HCT116 (cell line): ENCODE data around the gene CUBN. TPM values are rescaled to one million over a fixed set of nuclear protein-coding genes. Genes with fewer than 3 reads are reported as not detected.

ENCODE experiments used
- ATAC-seq: fragments of 200-7000 bp; cut with Tn5 transposase; 2 replicates; pipeline ENCODE4 v1.9.1; 2020; ENCODE audit warnings: mild to moderate bottlenecking, moderate library complexity
- BruUV-seq: library from RNA; stranded (reverse); fragments of 400-500 nt; replicated peaks from 2 replicates; lab custom pipeline; 2021; lab: Mats Ljungman, UMichigan
- CTCF ChIA-PET: fragments of 300-600 bp; sonication (Branson Sonifier 250); formaldehyde crosslinking; loops from one replicate; lab custom pipeline; 2021; ENCODE audit warnings: antibody characterized with exemption; lab: Charles Lee
- POLR2A ChIA-PET: fragments of 300-600, 350-600 bp; sonication (Branson Sonifier 250); formaldehyde crosslinking; loops from one replicate; lab custom pipeline; 2021; ENCODE audit warnings: antibody characterized with exemption; lab: Charles Lee
- RAD21 ChIA-PET, 2 experiments: fragments of 300-600 bp; sonication (Branson Sonifier 250); formaldehyde crosslinking; loops; one replicate each; lab custom pipeline; 2023; ENCODE audit warnings: low total read pairs in 2 of 2; ENCODE audit not compliant: uncharacterized antibody in 2 of 2, unreplicated experiment in 2 of 2, low non-redundant PET in 1 of 2; lab: Charles Lee
- DNase-seq: peaks from one replicate; pipeline ENCODE4 v3.0.0-alpha.2; 2010; ENCODE audit warnings: low read depth, low spot score
- H2AFZ ChIP-seq: fragments of 200-600 bp; shearing (Covaris generic), sonication (generic); 2 replicates; pipeline ENCODE4 v1.6.1; 2017; ENCODE audit warnings: low read depth, mixed run types, mixed read lengths, antibody characterized with exemption, low read length; ENCODE audit not compliant: poor library complexity, severe bottlenecking
- H3K27ac ChIP-seq: 2 replicates; pipeline ENCODE4 v1.5.1; 2012; ENCODE audit warnings: low read depth, low read length
- H3K27me3 ChIP-seq: fragments of 200-600 bp; sonication (generic); 2 replicates; pipeline ENCODE4 v1.6.1; 2016; ENCODE audit warnings: mixed run types, low read length, mixed read lengths; ENCODE audit not compliant: insufficient read depth
- H3K36me3 ChIP-seq, 2 experiments: fragments of 200-500 bp in 1 of 2; fragments of 200-600 bp in 1 of 2; sonication (Bioruptor generic) in 1 of 2; sonication (generic) in 1 of 2; 2 replicates each; pipeline versions ENCODE4 v1.5.1 to v1.6.1; 2014 to 2016; ENCODE audit warnings: low read length in 2 of 2, inconsistent platforms in 1 of 2, mixed read lengths in 1 of 2, mixed run types in 1 of 2; ENCODE audit not compliant: insufficient read depth in 2 of 2, control insufficient read depth in 1 of 2
- H3K4me1 ChIP-seq, 2 experiments: fragments of 200-600 bp in 1 of 2; sonication (generic) in 1 of 2; 2 replicates each; pipeline versions ENCODE4 v1.5.1 to v1.6.1; 2012 to 2017; ENCODE audit warnings: low read length in 2 of 2, inconsistent platforms in 1 of 2, mild to moderate bottlenecking in 1 of 2, mixed read lengths in 1 of 2, mixed run types in 1 of 2, moderate library complexity in 1 of 2; ENCODE audit not compliant: insufficient read depth in 2 of 2, control insufficient read depth in 1 of 2
- H3K4me2 ChIP-seq: fragments of 200-600 bp; sonication (generic); 2 replicates; pipeline ENCODE4 v1.6.1; 2017; ENCODE audit warnings: mixed run types, low read length, mixed read lengths
- H3K4me3 ChIP-seq, 2 experiments: fragments of 200-600 bp in 1 of 2; sonication (generic) in 1 of 2; replicated peaks in 1 of 2; 2 replicates each; pipeline ENCODE4 v1.5.1; 2011 to 2016; ENCODE audit warnings: low read length in 2 of 2, control low read depth in 1 of 2, low read depth in 1 of 2, mild to moderate bottlenecking in 1 of 2, mixed read lengths in 1 of 2, mixed run types in 1 of 2
- H3K79me2 ChIP-seq: fragments of 200-600 bp; sonication (generic); 2 replicates; pipeline ENCODE4 v1.6.1; 2017; ENCODE audit warnings: mild to moderate bottlenecking, mixed run types, low read length, moderate library complexity, mixed read lengths; ENCODE audit not compliant: insufficient read depth
- H3K9ac ChIP-seq: fragments of 200-600 bp; sonication (generic); 2 replicates; pipeline ENCODE4 v1.6.1; 2016; ENCODE audit warnings: low read length, mixed read lengths
- H3K9me2 ChIP-seq: fragments of 200-600 bp; sonication (generic), shearing (Covaris generic); 2 replicates; pipeline ENCODE4 v1.6.1; 2017; ENCODE audit warnings: mixed run types, mild to moderate bottlenecking, moderate library complexity; ENCODE audit not compliant: insufficient read depth
- H3K9me3 ChIP-seq, 2 experiments: fragments of 200-500 bp in 1 of 2; fragments of 200-600 bp in 1 of 2; sonication (Bioruptor generic) in 1 of 2; sonication (generic) in 1 of 2; 2 replicates each; pipeline ENCODE4 v1.6.1; 2014 to 2017; ENCODE audit warnings: low read length in 2 of 2, mixed read lengths in 2 of 2, inconsistent platforms in 1 of 2, low read depth in 1 of 2, mild to moderate bottlenecking in 1 of 2, mixed run types in 1 of 2, moderate library complexity in 1 of 2; ENCODE audit not compliant: control insufficient read depth in 1 of 2, insufficient read depth in 1 of 2
- H4K20me1 ChIP-seq: fragments of 200-600 bp; sonication (generic), shearing (Covaris generic); 2 replicates; pipeline ENCODE4 v1.6.1; 2017; ENCODE audit warnings: mixed run types, mild to moderate bottlenecking, moderate library complexity; ENCODE audit not compliant: insufficient read depth
- ATF3 ChIP-seq: IDR thresholded peaks from 2 replicates; pipeline ENCODE4 v1.6.1; 2012
- CBX3 ChIP-seq: IDR thresholded peaks from 2 replicates; pipeline ENCODE4 v1.6.1; 2012; ENCODE audit warnings: low read depth
- CEBPB ChIP-seq: IDR thresholded peaks from 2 replicates; pipeline ENCODE4 v1.6.1; 2012; ENCODE audit warnings: low read depth
- CTCF ChIP-seq, 3 experiments: fragments of 200-600 bp in 1 of 3; sonication (generic) in 1 of 3; IDR thresholded peaks in 2 of 3; conservative IDR thresholded peaks in 1 of 3; 2 replicates each; pipeline ENCODE4 v1.5.1; 2012 to 2017; ENCODE audit warnings: low read depth in 2 of 3, low read length in 2 of 3, antibody characterized with exemption in 1 of 3, borderline replicate concordance in 1 of 3, control low read depth in 1 of 3, mild to moderate bottlenecking in 1 of 3, mixed read lengths in 1 of 3, mixed run types in 1 of 3, moderate library complexity in 1 of 3; ENCODE audit not compliant: insufficient read depth in 1 of 3
- EGR1 ChIP-seq: IDR thresholded peaks from 2 replicates; pipeline ENCODE4 v1.6.1; 2012; ENCODE audit warnings: low read depth
- EZH2 ChIP-seq: fragments of 200-600 bp; sonication (generic); IDR thresholded peaks from 2 replicates; pipeline ENCODE4 v1.6.1; 2017; ENCODE audit warnings: antibody characterized with exemption, mixed run types
- FOSL1 ChIP-seq: IDR thresholded peaks from 2 replicates; pipeline ENCODE4 v1.6.1; 2012; ENCODE audit warnings: low read depth
- JUND ChIP-seq: IDR thresholded peaks from 2 replicates; pipeline ENCODE4 v1.6.1; 2012
- SIN3A ChIP-seq: IDR thresholded peaks from 2 replicates; pipeline ENCODE4 v1.6.1; 2012; ENCODE audit warnings: low read depth
- SP1 ChIP-seq: IDR thresholded peaks from 2 replicates; pipeline ENCODE4 v1.6.1; 2012; ENCODE audit warnings: low read depth
- SRF ChIP-seq: IDR thresholded peaks from 2 replicates; pipeline ENCODE4 v1.6.1; 2012; ENCODE audit warnings: low read depth
- TCF7L2 ChIP-seq: IDR thresholded peaks from 2 replicates; pipeline ENCODE4 v1.7.0; 2011; ENCODE audit warnings: borderline replicate concordance, inconsistent platforms; ENCODE audit not compliant: insufficient read depth, insufficient read length; ENCODE audit errors: extremely low read depth
- ZBTB33 ChIP-seq: IDR thresholded peaks from 2 replicates; pipeline ENCODE4 v1.6.1; 2011; ENCODE audit warnings: mild to moderate bottlenecking, low read length, moderate library complexity; ENCODE audit not compliant: insufficient replicate concordance; ENCODE audit errors: extremely low read depth
- intact Hi-C: fragments of 100-400 bp; cut with micrococcal nuclease; formaldehyde crosslinking; loops from 2 replicates; pipeline ENCODE4 v1.10.0; 2022
- total RNA-seq: library from RNA; stranded (reverse); gene quantifications from one replicate; pipeline ENCODE4 v1.2.1, GENCODE V29; 2021; ENCODE audit not compliant: unreplicated experiment

CUBN gene
- total RNA-seq, 1 experiment from 2014 or later, result 1.2 TPM

GRCh38 chr10:17098012-17098411 is 31.6 kb downstream of the CUBN start:
- Histone ChIP-seq H3K4me3 (no peak overlapping the region), H4K20me1 (no peaks in the 10 kb centered on the region), H3K36me3 (no peaks in the 10 kb centered on the region), H3K79me2 (no peaks in the 10 kb centered on the region), H2AFZ (peak overlapping the region; percentile 20), H3K9me2 (0 out of 2 replicates have a peak, but pooled peaks cover 4% of the 10 kb centered on the region), H3K4me2 (no peak overlapping the region), H3K27ac (no peak overlapping the region)
- BruUV-seq, result no TSS peak
- POLR2A ChIA-PET, result no interaction called here
- intact Hi-C loops, result no loop called here
- no peak for TF ChIP-seq SP1
- TF ChIP-seq JUND, result no peak
- no peak for TF ChIP-seq CTCF (IDR thresholded peaks at IDR 0.05 in 2 of 3, conservative IDR thresholded peaks at IDR 0.05 in 1 of 3; ENCODE audit: borderline replicate concordance in 1 of 3, insufficient read depth in 1 of 3, low read depth in 2 of 3, low read length in 2 of 3)
- no peak for TF ChIP-seq EGR1
- TF ChIP-seq SIN3A, result no peak
- no peak for TF ChIP-seq SRF
- TF ChIP-seq TCF7L2, result no peak
- no peak for TF ChIP-seq EZH2
- TF ChIP-seq, all 23 proteins: peak for 0
- ATAC-seq (no peak), DNase-seq (no peak)
- Histone ChIP-seq H3K9me3 (no peaks in the 10 kb centered on the region), H3K27me3 (no peaks in the 10 kb centered on the region), H3K9ac (no peak overlapping the region), H3K4me1 (peaks cover 10 to 18% of the 10 kb centered on the region in 2 experiments)
- ChIA-PET CTCF (no interaction called here), RAD21 (no interaction called here)

- H3K4me3 ChIP-seq, result no peak overlapping the region
- H3K27ac ChIP-seq, result no peak overlapping the region
- intact Hi-C loops, result no loop called here
- no peak for TF ChIP-seq TCF7L2
- TF ChIP-seq SIN3A, result no peak
- TF ChIP-seq JUND, result no peak
- TF ChIP-seq ZBTB33, result no peak
- no peak for TF ChIP-seq CEBPB
- TF ChIP-seq EGR1, result no peak
- TF ChIP-seq CTCF (IDR thresholded peaks at IDR 0.05 in 2 of 3, conservative IDR thresholded peaks at IDR 0.05 in 1 of 3; ENCODE audit: borderline replicate concordance in 1 of 3, insufficient read depth in 1 of 3, low read depth in 2 of 3, low read length in 2 of 3), result no peak
- no peak for TF ChIP-seq CBX3
- no peak for TF ChIP-seq FOSL1
- TF ChIP-seq EZH2, result no peak
- TF ChIP-seq ATF3, result no peak
These were observed 34.8 kb downstream of the CUBN start for GRCh38 chr10:17094844-17095243.

More at GRCh38 chr10:17094844-17095243, 34.8 kb downstream of the CUBN start:
- no peaks in the 10 kb centered on the region for H3K79me2 ChIP-seq
- no peaks in the 10 kb centered on the region for H4K20me1 ChIP-seq
- ChIA-PET POLR2A (no interaction called here), RAD21 (no interaction called here), CTCF (no interaction called here)
- no peak for ATAC-seq
- no TSS peak for BruUV-seq
- DNase-seq, result no peak
- H3K9me2 ChIP-seq, result peaks cover 4% of the 10 kb centered on the region; the same call in 1 of the 2 replicates
- H3K27me3 ChIP-seq, result no peaks in the 10 kb centered on the region
- H3K4me2 ChIP-seq, result no peak overlapping the region
- no peaks in the 10 kb centered on the region; a peak in 1 of 4 replicates for H3K4me1 ChIP-seq
- no peak overlapping the region for H2AFZ ChIP-seq
- H3K9ac ChIP-seq, result no peak overlapping the region
- no peaks in the 10 kb centered on the region for H3K9me3 ChIP-seq
- no peaks in the 10 kb centered on the region for H3K36me3 ChIP-seq
